Activated gamma-delta T cell (primary cell): ENCODE data around the gene FGF1.
A peak's percentile ranks its signal among the peaks of the same experiment; 100 is the strongest.
"Not testable (repeated sequence)": the region's sequence is repeated elsewhere in the genome, so short reads cannot be mapped to it uniquely, and the experiment has no call there.

ENCODE experiments used
- DNase-seq: peaks from one replicate; lab custom pipeline; 2025; lab: John Stamatoyannopoulos, UW

Gene FGF1

DNA sequence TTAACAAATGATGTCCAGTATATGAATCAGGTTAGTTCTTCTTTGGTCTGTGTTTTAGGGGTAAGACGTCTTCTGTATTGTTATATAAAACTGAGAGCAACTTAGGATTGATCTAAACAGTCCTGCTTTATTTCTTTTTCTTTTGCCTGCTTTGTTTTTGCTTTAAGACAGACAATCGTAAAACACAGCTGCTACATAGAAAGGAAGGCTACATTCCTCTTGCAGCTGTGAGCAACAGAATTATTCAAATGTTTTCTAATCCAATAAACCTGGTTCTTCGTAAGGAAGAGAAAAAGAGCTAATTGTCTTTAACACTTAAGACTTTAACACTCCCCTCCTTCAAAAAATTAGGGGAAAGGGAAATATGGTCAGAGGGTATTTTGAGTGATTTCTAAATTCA, 14.6 kb downstream of the FGF1 start:
- DNase-seq = no peak

DNA sequence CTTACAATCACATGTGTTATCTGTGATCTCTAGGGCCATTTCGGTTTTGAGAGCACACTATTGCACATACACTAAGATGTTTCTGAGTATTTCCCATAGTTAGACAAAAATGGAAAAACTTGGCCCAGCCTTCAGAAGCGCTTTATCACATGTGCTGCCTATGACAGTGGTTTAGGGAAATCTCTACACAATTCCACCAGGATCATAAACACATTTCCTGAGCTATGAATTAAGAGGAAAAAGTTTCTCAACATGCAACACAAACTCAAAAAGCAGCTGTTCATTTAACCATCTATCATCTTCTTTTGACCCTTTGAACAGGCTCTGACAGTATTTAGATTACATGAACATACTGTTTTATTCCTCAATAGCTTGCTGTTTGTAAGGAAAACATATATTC, 15.1 kb downstream of the FGF1 start:
- no peak for DNase-seq

DNA sequence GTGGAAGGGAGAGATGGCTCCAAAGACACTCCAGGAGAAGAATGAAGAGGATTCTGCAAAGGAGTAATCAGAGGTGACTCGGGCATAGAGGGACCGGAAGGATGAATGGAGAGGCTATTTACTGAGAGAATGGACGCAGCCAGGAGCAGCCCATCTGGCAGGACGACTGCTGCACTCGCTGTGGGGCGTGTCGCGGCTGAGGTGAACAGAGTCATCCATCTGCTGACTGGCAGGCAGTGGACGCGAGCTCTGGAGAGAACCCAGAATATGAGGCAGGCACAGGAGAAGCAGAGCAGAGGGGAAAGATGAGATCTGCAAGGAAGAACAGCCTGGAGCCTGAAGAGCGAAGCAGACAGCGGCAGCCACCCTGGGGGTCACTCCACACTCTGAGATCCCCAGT, 16.4 kb downstream of the FGF1 start:
- no peak for DNase-seq

DNA sequence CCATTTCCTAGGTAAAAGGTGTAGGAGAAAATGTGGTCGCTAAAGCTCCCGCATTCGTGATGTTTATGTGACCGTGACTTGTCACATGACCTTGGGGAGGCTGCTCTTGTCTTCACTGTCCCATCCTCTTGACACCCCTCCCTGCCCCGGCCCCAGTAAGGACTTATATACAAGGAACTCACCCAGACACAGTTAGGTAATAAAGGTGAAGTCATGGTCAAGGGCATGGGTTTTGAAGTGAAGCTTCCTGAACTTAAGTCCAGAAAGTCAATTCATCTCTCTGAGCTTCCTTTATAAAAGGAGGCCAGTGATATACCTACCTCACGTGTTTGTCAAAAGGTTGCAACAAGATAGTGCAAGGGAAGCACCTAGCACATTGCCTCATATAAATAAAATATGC, 17.6 kb downstream of the FGF1 start:
- DNase-seq = no peak

DNA sequence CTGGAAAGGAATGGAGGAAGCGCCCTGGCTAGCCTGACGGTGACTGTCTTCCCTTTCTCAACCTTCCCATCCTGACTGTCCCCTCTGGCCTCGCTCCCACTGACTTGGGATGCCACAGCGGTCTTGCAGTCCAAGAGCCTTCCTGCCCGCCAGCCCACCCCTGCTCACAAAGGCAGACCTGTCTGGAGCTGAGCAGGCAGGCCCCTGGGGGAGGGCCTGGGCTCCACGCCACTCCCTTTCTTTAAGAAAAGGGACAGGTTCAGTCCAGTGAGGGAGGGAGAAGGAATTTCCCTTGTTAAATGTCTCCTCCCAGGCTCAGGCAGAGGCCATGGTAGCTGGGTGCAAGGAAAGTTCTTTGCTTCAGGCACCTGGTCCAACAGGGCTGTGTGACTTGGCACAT, 18.1 kb downstream of the FGF1 start:
- no peak for DNase-seq

DNA sequence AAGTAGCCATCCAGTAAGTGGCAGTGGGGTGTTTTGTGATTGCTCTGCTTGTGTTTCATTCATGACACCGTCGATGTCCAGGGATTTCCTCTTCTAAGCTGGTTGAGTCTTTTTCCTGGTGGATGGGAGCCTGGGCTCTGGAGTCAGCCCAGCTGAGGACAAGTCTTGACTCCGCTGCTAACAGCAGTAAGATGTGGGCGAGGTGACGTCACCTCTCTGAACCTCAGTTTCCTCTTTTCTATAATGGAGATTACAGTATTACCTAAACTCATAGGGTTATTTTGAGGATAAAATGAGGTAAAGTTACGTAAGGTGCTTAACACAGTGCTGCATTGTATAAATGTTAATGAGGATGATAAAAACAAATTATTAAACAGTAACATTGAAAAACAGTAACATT, 21.3 kb downstream of the FGF1 start:
- no peak for DNase-seq

DNA sequence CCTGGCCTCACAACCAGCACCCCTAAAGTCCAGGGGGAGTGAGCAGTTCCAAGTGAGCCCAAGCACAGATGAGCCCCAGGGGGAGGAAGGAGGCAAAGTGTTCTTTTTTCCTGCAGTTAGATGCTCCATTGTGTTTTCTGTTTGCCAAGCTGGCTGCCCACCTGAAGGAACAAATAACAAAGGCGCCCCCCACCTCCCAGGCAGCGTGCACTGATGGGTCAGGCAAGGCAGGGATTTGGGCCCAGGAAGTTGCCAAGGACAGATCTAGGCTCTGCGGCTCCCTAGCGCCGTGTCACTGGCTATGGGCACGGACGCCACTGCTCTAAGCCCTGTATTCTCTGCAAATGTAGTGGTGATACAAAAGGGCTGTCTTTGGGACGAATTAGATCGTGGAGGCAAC, 21.8 kb downstream of the FGF1 start:
- no peak for DNase-seq

DNA sequence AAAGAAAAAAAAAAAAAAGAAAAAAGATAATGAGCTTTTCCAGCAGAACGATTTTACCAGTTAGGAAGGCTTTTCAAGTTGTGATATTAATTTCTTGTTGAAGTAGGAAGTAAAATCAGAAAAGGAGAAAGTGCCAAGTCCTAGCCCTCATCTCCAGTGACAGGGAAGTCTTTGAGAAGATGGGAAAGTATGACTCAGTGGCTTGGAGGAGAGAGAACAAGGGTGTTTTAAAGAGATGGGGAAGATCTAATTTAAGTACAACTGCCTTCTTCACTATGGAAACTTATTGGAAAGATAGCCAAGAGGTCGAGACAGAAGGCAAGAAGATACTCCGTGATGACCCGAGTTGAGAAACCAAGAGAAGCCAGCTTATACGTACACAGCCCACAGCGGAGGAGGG, 22.6 kb downstream of the FGF1 start:
- no peak for DNase-seq

DNA sequence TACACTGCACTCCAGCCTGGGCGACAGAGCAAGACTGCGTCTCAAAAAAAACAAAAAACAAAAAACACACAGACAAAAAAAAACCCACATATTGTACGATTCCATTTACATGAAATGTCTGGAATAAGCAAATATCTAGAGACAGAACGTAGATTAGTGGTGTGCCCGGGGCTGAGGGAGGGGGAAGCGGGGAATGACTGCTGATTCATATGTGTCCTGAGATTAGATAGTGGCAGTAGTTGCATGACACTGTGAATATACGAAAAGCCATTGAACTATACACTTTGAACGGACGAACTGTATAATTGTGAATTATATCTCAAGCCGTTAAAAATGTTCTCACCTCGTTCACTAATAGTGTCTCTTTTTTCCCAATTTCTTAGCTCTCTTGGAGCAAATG, 23.9 kb downstream of the FGF1 start:
- no peak for DNase-seq

DNA sequence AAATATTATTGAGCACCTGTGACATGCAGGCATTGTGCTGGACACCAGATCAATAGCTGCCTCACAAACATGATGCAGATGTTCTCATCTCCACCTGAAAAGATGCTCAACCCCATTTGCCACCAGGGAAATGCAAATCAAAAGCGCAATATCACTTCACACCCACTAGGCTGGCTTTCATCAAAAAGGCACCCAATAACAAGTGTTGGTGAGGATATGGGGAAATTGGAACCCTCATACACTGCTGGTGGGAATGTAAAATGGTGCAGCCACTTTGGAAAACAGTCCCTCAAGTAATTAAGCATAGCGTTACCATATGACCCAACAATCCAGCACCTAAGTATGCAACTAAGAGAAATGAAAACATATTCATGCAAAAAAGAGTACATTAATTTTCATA, 24.7 kb downstream of the FGF1 start:
- DNase-seq = no peak

DNA sequence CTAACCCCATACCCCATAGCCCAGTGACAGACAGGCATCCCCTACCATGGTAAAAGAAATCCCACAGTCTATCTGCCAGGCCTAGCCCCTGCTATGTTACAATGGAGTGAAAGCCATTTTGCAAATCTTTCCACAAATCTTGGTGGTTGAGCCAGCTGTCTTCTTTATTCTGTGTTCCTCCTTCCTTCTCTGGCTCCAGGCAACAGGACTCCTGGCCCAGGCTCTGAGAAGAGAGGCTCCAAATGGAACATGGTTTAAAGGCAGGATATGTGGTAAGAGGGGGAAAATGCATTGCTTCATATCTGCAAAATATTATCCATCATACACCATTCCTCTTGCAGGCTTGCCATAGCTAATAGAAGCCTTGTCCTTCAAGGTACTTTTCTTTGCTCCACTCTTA, 25.2 kb downstream of the FGF1 start:
- no peak for DNase-seq

DNA sequence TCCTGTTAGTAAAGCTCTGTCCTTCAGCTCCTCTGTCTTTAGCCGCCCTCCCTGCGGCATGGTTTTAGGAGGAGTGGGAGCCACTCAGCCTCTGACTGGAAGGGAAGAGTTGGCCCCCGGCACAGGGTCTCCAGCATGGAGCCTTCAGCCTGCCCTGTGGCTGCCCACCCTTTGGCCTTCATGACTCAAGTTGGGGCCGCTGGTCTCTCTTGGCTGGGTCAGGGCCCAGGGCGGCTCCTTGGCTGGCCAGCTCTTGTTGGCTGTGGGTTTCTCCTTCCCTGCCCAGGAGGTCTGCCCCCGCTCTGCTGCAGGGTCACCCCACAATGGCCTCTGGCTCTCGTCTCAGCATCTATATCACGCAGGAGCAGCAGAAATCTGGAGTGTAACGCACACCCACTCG, 25.7 kb downstream of the FGF1 start:
- DNase-seq = no peak

DNA sequence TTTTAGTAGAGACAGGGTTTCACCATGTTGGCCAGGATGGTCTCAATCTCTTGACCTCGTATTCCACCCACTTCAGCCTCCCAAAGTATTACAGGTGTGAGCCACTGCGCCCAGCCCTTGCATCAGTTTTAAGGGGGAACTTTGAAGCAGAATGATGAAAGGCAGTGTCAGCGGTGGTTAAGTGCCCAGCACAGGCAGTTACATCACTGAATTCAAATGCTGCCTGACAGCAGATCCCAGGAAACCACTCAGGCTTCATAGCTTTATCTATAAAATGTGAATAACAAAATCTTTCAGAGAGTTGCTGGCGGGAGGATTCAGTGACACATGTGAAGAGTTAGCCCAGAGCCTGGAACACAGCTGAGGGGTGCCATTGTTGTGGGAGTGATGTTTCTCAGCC, 26.5 kb downstream of the FGF1 start:
- no peak for DNase-seq

DNA sequence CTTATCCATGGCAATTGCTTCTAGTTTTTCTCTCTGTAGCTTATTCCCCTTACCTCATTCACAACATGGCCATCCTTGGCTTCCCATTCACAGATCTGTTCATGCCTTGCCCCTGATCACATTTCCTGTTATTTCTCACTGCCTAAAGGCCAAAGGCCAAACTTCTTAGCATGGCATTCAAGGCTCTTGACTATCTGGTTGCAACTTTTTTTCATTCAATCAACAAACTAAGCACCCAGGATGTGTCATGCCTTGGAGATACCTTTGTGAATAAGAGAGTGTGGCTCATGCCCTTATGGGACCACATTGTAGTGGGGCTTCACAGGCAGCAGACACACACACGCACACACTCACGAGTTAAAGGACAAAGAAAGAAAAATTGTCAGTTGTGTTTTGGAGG, 27.6 kb downstream of the FGF1 start:
- no peak for DNase-seq

DNA sequence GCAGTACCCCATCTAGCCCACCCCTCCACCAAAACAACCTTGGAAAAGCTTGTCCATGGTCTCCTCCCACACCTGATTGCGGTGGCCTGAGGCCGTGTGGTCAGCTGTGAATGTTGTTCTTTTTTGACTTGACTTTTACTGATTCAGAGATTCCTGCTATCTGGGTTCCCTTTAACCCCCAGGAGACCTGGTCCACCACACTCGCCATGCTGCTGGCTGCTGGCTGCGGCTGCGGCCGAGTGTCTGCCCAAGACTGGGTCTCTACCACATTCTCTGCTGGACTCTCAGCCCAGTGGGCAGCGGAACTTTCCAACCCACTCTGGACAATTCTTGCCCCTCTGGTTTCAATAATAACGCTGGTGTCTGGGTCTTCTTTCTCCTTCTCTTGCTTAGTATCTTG, 28.4 kb downstream of the FGF1 start:
- DNase-seq = no peak

DNA sequence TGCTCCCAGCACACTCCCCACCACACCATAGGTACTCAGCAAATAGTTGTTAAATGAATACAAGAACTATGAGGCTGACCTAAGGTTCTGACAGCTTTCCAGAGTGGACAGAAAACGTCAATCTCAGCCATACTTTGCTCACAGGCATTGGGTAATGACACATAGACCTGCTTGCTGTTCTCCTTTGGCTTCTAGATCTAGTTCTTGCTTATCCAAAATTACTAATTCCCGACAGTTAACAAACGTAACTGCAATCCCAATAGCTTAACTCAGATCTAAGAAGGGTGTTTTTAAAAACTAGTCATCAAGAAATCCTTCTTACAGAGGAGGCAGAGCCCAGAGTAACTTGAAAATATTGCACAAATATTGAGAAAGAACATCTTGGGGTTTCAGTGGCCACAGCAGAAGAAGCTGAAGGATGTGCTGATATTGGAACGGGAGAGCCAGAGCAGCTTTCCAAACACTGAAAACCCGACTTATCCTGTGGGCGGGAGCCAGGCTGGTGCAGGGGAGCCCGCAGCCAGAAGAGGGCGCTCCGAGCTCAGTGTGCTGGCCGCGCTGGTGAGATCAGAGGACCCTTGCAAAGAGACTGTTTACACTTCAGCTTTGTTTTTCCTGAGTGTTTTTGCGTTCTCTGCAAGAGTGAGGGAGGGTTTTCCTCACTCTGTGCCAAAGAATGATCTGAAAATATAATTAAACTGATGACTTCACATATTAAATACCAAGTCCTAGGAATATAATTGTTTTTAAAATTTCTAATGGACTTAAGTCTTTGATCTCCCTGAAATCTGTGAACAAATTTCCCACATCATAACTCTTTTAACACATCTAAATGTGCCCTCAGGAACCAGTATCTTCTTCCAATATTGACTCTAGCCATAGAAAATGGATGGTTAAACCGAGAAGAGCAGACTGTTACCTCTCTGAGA, 30.3 kb downstream of the FGF1 start:
- peak; percentile 38 for DNase-seq

DNA sequence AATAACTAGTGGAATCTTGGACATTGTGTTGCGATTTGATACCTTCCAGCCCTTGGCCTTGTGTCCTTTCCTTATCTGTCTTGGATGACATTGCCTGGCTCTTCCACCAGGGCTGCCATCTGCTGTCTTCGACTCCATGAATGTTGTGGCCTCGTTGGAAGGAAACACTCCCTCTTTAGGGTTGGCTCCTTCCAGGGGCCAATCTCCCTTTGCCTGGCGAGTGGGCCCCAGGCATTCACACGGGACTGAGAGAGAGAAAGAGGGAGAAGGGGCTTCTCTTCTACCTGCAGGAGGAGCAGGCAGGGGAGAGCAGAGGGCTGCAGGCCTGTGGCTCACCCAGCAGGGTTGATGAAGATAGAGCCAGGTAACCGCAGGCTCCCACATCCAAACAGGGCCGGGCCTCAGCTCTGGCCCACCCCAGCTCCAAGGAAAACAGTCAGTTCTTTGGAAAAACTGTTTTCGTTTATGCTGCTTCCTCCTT, 31.3 kb downstream of the FGF1 start:
- DNase-seq = no peak

DNA sequence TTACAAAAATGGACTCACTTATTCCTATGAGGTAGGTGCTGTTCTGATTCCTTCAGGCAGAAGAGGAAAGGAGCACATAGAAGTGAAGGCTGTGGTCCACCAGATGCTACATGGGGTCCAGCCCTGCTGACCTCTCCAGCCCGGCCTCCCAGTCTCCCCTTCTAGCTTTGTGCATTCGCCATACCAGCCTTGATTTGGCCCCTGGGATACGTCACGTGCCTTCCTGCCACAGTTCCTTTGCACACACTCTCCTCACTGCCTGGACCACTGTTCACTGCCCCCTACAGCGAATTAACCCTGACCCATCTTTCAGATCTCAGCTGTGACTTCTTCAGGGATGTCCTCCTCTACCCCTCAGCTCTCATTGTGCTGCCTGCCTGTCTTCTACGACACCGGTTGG, 32.6 kb downstream of the FGF1 start:
- no peak for DNase-seq

DNA sequence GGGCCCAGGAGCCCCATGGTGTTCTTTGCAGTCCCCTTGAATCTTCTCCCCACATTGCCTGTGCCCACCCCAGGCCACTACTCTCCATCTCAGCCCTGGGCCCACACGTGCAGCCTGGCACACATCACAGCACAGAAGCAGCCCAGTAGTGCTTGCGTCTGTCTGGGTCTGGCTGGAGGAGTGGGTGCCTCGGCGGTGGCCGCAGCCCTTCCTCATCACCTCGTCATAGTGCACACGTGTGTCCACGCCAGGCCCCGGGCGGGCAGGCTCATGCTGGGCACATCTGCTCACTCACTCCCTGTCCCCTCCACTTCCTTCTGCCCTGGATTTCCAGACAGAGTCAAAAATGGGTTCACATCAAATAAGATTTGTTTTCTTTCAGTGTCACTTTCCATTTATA, 33.3 kb downstream of the FGF1 start:
- no peak for DNase-seq

DNA sequence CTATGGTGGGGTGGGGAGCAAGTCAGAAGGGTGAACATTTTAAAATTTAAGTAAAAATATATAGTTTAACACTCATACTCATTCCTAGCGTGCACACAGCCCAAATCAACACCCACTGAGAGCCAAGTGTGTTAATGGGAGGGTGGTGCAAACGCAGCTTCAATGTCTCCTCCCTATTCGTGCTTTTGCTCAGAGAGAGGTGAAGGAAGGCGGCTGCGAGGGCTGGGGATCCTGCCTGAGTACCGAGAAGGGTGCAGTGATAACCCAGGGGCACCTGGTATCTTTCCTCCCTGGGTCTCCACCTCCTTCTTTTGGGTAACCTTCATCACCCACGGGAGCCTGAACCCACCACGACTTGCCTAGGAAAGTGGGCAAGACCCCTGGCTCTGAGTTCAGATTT, 35.0 kb downstream of the FGF1 start:
- no peak for DNase-seq

DNA sequence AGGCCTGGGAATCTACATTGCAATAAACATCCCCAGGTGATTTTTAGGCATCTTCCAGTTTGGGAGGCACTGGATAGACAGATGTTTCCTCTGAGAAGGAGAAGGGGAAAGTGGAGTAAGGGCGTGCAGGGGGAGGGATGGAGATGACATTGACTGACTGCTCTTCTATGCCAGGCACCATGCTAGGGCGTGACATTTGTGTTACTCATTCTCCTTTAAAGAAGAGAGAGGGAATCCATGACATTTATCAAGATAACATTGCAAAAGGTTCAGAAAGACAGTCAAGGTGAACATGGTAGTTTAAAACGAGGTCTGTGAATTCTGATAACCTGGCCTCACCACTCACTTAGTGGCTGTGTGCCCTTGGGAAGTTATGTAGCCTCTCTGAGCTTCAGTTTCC, 35.8 kb downstream of the FGF1 start:
- no peak for DNase-seq

DNA sequence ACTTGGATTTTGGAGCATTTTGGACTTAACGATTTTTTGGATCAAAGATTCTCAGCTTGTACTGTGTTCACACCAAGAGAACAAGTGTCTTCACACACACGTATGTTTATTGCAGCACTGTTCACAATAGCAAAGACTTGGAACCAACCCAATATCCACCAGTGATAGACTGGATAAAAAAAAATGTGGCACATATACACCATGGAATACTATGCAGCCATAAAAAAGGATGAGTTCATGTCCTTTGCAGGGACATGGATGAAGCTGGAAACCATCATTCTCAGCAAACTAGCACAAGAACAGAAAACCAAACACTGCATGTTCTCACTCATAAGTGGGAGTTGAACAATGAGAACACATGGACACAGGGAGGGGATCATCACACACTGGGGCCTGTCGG, 37.8 kb downstream of the FGF1 start:
- not testable (repeated sequence) for DNase-seq

DNA sequence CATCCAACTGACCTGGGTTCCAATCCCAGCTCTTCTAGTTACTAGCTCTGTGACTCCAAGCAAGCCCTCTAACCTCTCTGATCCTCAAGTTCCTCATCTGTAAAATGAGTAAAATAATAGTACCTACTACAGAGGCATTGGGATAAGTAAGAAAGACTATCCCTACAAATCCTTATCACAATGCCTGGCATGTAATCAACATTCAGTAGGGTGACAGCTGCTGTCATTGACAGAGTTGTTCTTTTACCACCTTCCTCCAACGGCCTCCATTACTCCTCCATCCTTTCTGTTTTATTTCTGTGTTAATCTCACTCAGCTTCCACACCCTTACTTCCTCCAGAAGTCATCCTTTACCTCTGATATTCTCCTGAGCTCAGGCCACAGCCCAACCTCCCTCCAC, 40.4 kb downstream of the FGF1 start:
- no peak for DNase-seq
